K562 (cell line): ENCODE measurements around the gene CENPP.

ENCODE experiments used
- CREB3 ChIP-seq: fragments of 450-650 bp; conservative IDR thresholded peaks from 2 replicates; pipeline ENCODE4 v1.6.1; 2016; ENCODE audit warnings: missing genetic modification characterization, low read depth, mild to moderate bottlenecking, missing compliant biosample characterization, moderate library complexity
- CTCF ChIP-seq, 3 experiments: IDR thresholded peaks in 2 of 3; conservative IDR thresholded peaks in 1 of 3; 2 replicates each; pipeline ENCODE4 v1.5.1; 2011 to 2012; ENCODE audit warnings: low read length in 3 of 3, mild to moderate bottlenecking in 3 of 3, control low read depth in 2 of 3, improper control_type of control experiment in 1 of 3, inconsistent platforms in 1 of 3, low read depth in 1 of 3, mixed read lengths in 1 of 3, moderate library complexity in 1 of 3; ENCODE audit not compliant: insufficient read depth in 2 of 3
- ZNF143 ChIP-seq: sonication (generic); formaldehyde crosslinking; IDR thresholded peaks from 2 replicates; pipeline ENCODE4 v1.9.0; 2022; ENCODE audit warnings: mild to moderate bottlenecking, missing genetic modification reagents
- ZNF75A ChIP-seq: fragments of 450-650 bp; formaldehyde crosslinking; IDR thresholded peaks from 2 replicates; pipeline ENCODE4 v1.4.0; 2020; ENCODE audit warnings: mild to moderate bottlenecking

GRCh38 chr9:92299116-92299515 lies 26.6 kb upstream of the CENPP start:
- TF ChIP-seq CREB3 (tag) = no peak
- TF ChIP-seq ZNF143 (CRISPR knock-in tag) = no peak
- TF ChIP-seq ZNF75A (CRISPR knock-in tag) = no peak
- no peak for TF ChIP-seq CTCF (IDR thresholded peaks at IDR 0.05 in 2 of 3, conservative IDR thresholded peaks at IDR 0.05 in 1 of 3; ENCODE audit: insufficient read depth in 2 of 3, low read depth in 1 of 3, low read length in 3 of 3)
